Retinal pigment epithelial cell (primary cell): ENCODE measurements around the gene GNG13.

Experiments
- DNase-seq: peaks from one replicate; pipeline ENCODE4 v3.0.0-alpha.2; 2010; ENCODE audit warnings: low read depth
- H3K4me3 ChIP-seq: 2 replicates; pipeline ENCODE4 v1.5.1; 2011; ENCODE audit warnings: mild to moderate bottlenecking, low read length, control low read depth, moderate library complexity
- TF ChIP-seq, protein P1 (sequence below): conservative IDR thresholded peaks from 2 replicates; pipeline ENCODE4 v1.5.1; 2011; ENCODE audit warnings: low read depth, low read length, control low read depth, inconsistent platforms

Gene GNG13

DNA sequence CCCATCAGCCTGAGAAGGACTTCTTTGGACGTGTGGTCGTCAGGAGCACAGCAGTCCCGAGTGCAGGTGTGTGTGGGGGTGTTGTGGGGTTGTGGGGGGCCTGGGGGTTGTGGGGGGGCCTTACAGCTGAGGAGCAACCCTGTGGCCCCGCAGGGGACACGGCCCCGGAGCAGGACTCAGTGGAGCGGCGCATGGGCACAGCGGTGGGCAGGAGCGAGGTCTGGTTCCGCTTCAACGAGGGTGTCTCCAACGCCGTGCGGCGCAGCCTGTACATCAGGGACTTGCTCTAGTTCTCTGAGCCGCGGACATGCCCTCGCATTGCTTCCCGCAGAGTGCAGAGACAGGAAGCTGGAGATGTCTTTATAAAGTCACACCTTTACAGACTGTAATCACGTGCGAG is 2.8 kb downstream of the GNG13 start:
- no peak overlapping the region for H3K4me3 ChIP-seq
- DNase-seq, result no peak
- TF ChIP-seq, protein P1, sequence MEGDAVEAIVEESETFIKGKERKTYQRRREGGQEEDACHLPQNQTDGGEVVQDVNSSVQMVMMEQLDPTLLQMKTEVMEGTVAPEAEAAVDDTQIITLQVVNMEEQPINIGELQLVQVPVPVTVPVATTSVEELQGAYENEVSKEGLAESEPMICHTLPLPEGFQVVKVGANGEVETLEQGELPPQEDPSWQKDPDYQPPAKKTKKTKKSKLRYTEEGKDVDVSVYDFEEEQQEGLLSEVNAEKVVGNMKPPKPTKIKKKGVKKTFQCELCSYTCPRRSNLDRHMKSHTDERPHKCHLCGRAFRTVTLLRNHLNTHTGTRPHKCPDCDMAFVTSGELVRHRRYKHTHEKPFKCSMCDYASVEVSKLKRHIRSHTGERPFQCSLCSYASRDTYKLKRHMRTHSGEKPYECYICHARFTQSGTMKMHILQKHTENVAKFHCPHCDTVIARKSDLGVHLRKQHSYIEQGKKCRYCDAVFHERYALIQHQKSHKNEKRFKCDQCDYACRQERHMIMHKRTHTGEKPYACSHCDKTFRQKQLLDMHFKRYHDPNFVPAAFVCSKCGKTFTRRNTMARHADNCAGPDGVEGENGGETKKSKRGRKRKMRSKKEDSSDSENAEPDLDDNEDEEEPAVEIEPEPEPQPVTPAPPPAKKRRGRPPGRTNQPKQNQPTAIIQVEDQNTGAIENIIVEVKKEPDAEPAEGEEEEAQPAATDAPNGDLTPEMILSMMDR, result no peak

DNA sequence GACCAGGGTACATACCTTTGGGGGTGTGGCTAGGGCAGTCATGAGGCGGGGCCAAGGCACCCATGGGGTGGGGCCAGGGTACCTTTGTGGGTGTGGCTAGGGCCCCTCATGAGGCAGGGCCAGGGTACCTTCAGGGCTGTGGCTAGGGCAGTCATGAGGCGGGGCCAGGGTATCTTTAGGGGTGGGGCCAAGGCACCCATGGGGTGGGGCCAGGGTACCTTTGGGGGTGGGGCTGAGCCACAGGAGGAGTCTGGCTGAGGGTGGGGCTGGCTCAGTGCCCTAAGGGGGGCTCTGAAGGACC is 3.5 kb downstream of the GNG13 start:
- H3K4me3 ChIP-seq, result no peak overlapping the region
- DNase-seq, result no peak
- TF ChIP-seq, protein P1, result no peak

DNA sequence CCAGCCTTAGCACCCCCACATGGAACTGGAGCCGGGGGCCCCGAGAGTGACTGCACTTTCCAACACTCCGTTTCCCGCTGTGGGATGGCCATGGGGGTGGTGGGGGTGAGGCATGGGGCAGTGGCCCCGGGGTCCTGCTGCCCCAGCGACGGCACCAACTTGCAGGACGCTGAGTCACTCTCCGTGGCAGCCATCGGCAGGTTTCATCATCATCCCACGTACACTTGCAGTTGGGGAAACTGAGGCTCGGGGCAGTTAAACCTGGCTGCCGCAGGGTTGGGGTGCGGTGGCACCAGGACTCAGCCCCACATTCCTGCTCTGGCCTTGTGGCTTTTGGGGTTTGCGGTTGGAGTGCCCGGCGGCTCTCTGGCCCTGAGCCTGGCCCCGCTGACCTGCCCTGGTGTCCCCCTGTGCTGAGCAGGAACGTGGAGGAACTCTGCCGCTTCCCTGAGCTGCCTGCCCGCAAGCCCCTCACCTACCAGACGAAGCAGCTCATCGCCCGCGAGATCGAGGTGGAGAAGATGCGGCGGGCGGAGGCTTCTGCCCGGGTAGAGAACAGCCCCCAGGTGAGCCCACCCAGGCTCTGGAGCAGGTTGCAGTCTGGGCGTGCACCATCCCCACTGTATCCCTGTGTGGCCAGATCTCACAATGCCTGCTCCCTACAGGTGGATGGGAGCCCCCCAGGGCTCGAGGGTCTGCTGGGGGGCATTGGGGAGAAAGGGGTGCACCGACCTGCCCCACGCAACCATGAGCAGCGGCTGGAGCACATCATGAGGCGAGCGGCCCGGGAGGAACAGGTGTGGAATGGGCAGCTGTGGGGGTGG is 4.0 kb downstream of the GNG13 start:
- TF ChIP-seq, protein P1, result no peak
- no peak for DNase-seq
- H3K4me3 ChIP-seq, result no peak overlapping the region

DNA sequence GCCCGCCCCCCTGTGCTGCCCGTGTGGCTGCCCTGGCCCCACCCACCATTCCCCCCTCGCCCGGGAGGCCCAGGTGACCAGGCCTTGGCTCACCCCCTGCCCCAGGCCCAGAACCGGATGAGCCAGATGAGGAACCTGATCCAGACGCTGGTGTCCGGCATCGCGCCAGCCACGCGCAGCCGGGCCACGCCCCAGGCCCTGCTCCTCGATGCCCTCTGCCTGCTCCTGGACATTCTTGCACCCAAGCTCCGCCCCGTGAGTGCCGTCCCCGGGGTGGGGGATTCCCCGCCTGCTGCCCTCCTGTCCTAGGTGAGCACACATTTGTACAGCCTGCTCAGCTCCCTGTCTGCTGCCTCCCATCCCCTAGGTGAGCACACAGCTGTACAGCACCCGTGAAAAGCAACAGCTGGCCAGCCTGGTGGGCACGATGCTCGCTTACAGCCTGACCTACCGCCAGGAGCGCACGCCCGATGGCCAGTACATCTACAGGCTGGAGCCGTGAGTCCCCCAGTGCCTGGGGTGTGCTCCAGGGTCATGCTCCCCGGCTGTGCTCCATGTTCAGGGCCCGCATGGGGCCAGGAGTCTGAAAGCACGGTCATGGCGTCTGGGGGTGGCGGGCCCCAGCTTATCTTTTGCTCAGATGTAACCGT is 4.8 kb downstream of the GNG13 start:
- DNase-seq, result no peak
- H3K4me3 ChIP-seq, result no peak overlapping the region
- TF ChIP-seq, protein P1, result no peak

DNA sequence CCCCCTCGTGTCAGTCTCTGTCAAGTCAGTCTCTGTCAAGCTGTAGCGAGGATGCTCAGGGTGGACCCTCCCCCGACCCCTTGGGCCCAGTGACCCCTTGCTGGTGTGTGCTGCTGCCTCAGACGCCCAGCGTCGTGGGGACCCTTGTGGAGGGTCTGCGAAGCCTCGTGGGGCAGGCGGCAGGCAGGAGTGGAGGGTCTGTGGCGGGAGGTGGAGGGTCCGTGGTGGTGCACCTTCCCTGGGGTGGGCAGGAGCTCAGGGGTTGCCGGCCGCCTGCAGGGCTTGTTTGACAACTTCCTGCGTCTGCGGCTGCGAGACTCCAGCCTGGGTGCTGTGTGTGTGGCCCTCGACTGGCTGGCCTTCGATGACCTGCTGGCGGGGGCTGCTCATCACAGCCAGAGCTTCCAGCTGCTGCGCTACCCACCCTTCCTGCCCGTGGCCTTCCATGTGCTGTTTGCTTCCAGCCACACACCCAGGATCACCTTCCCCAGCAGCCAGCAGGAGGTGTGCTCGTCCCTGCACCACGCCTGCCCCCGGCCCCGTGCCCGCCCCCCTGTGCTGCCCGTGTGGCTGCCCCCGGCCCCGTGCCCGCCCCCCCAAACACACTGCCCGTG is 5.6 kb downstream of the GNG13 start:
- no peak for DNase-seq
- TF ChIP-seq, protein P1, result peak; percentile 33
- H3K4me3 ChIP-seq, result peak overlapping the region; percentile 14

DNA sequence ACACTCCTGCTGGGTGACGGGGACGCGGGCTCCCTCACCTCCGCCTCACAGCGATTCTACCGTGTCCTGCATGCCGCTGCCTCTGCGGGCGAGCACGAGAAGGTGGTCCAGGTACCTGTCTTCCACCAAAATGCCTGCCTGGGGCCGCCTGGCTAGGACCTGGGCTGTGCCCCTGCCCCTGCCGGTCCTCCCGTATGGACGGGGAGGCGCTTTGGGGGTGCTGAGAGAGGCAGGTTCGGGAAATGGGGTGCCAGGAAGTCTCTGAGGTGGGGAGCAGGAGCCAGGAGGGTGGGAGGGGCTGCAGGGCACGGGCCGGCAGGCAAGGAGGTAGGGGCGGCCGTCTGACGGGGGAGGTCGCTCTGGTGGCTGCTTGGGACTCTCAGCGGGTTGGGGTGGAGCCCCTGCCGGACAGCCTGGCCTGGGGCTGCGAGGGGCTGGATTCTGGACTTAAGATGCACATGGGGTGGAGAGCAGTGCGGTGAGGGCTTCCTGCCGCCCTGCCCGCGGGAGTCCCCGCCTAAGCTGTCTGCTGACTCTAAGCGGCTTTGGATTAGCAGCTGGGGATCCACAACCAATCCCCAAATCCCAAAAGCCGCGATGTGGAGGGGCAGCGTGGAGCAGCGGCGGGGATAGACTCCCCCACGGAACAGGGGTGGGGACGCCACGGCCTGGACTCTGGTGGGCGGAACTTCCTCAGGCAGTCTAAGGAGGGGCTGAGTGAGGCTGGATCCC is 6.3 kb downstream of the GNG13 start:
- TF ChIP-seq, protein P1, result no peak
- peak overlapping the region; percentile 14 for H3K4me3 ChIP-seq
- peak; percentile 50 for DNase-seq
